A673 (cell line): ENCODE results near the gene CABLES2. TPM values are rescaled to one million over a fixed set of nuclear protein-coding genes. Genes with fewer than 3 reads are reported as not detected.

ENCODE experiments used
- BruUV-seq: library from RNA; stranded (reverse); fragments of 400-500 nt; replicated peaks from 2 replicates; lab custom pipeline; 2021; lab: Mats Ljungman, UMichigan
- CTCF ChIA-PET: fragments of 300-600 bp; sonication (Branson Sonifier 250); formaldehyde crosslinking; loops from one replicate; lab custom pipeline; 2022; ENCODE audit warnings: antibody characterized with exemption; lab: Charles Lee
- POLR2A ChIA-PET: fragments of 300-600 bp; sonication (Branson Sonifier 250); formaldehyde crosslinking; loops from one replicate; lab custom pipeline; 2022; ENCODE audit warnings: antibody characterized with exemption; ENCODE audit not compliant: low non-redundant PET; lab: Charles Lee
- DNase-seq: peaks from one replicate; pipeline ENCODE4 v3.0.0-alpha.2; 2015; ENCODE audit warnings: low spot score
- H3K27ac ChIP-seq: fragments of 200-600 bp; sonication (generic); 2 replicates; pipeline ENCODE4 v1.5.1; 2016; ENCODE audit warnings: mixed run types, low read depth, mild to moderate bottlenecking, mixed read lengths, antibody characterized with exemption, low read length; ENCODE audit not compliant: poor library complexity, severe bottlenecking
- H3K27me3 ChIP-seq: fragments of 200-600 bp; sonication (generic); replicated peaks from 2 replicates; pipeline ENCODE4 v1.6.1; 2017; ENCODE audit warnings: mixed run types, low read depth, mild to moderate bottlenecking, mixed read lengths, antibody characterized with exemption, low read length; ENCODE audit not compliant: insufficient read depth, poor library complexity
- H3K36me3 ChIP-seq: fragments of 200-600 bp; sonication (generic); 2 replicates; pipeline ENCODE4 v1.6.1; 2016; ENCODE audit warnings: mixed run types, mild to moderate bottlenecking, mixed read lengths, antibody characterized with exemption, low read length; ENCODE audit not compliant: insufficient read depth, poor library complexity, severe bottlenecking
- H3K4me1 ChIP-seq: fragments of 200-600 bp; sonication (generic); 2 replicates; pipeline ENCODE4 v1.6.1; 2017; ENCODE audit warnings: mixed run types, mild to moderate bottlenecking, mixed read lengths, antibody characterized with exemption, low read length; ENCODE audit not compliant: insufficient read depth, poor library complexity, severe bottlenecking
- H3K4me3 ChIP-seq: fragments of 200-600 bp; sonication (generic); 2 replicates; pipeline ENCODE4 v1.5.1; 2016; ENCODE audit warnings: low read depth, mixed run types, mild to moderate bottlenecking, mixed read lengths, low read length; ENCODE audit not compliant: poor library complexity, severe bottlenecking
- H3K9me3 ChIP-seq: fragments of 200-600 bp; sonication (generic); 2 replicates; pipeline ENCODE4 v1.6.1; 2016; ENCODE audit warnings: mixed run types, low read depth, mild to moderate bottlenecking, mixed read lengths, antibody characterized with exemption, low read length; ENCODE audit not compliant: poor library complexity, severe bottlenecking
- CTCF ChIP-seq: fragments of 300-800, 200-600 bp; sonication (generic); conservative IDR thresholded peaks from 2 replicates; pipeline ENCODE4 v1.5.1; 2017; ENCODE audit warnings: low read depth, mild to moderate bottlenecking, antibody characterized with exemption, low read length, moderate library complexity, mixed read lengths
- EZH2 ChIP-seq: fragments of 200-600 bp; sonication (generic); IDR thresholded peaks from 2 replicates; pipeline ENCODE4 v1.6.1; 2017; ENCODE audit warnings: borderline replicate concordance, low read depth, mild to moderate bottlenecking, mixed read lengths, antibody characterized with exemption, low read length; ENCODE audit not compliant: poor library complexity, severe bottlenecking
- intact Hi-C: fragments of 100-400 bp; cut with micrococcal nuclease; formaldehyde crosslinking; loops from one replicate; pipeline ENCODE4 v1.10.0; 2022; ENCODE audit not compliant: unreplicated experiment
- total RNA-seq: library from RNA; stranded (reverse); gene quantifications from 2 replicates; pipeline ENCODE4 v1.2.3, GENCODE V29; 2021

CABLES2 gene
- total RNA-seq, 1 experiment from 2014 or later = 11.8 TPM

GRCh38 chr20:62359043-62359490 is 48.0 kb downstream of the CABLES2 start:
- TF ChIP-seq CTCF (no peak), EZH2 (no peak)
- no peak for DNase-seq
- Histone ChIP-seq H3K27me3 (no peaks in the 10 kb centered on the region), H3K4me1 (no peaks in the 10 kb centered on the region), H3K9me3 (no peaks in the 10 kb centered on the region), H3K27ac (no peak overlapping the region), H3K36me3 (no peaks in the 10 kb centered on the region), H3K4me3 (no peak overlapping the region)
- ChIA-PET CTCF (no interaction called here), POLR2A (no interaction called here)
- intact Hi-C loops = no loop called here
- BruUV-seq = no TSS peak

DNA sequence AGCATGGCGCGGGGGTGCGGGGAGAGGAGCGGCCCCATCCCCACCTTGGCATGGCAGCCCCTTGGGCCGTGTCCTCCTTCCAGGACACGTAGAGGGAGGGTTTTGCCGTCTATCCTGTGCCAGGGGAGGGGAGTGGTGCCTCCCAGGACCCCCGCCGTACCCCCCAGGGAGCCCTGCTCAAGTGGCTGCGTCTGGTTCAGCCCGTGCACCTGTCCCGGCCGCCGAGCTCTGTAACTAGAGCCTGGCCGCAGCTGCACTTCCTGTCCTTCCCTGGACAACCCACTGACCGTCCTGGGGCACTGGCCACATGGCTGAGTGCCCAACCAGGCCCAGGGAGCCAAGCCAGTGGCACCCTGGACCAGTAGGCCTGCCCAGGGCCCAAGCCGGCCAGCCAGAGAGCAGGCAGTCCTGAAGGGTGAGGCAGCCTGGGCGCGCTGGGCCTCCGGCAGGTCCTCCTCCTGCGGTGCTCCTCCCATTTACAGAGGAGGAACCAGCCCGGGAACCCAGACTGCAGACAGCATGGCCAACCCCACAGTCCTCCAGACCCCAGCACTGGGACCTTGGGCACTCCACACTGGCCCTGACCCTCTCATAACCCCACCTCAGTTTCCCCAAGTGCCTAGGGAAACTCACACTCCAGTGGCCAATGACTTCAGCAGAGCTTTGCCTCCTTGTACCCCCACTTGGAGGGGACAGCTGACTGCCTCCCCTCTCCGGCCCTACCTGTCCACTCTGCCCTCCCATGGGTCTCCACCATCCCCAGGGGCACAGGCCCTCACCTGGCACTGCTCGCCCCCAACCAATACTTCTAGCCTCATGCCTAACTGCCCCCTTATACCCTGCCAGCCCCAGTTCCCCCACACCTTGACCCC is 48.7 kb downstream of the CABLES2 start:
- POLR2A ChIA-PET = no interaction called here
- BruUV-seq = no TSS peak
- intact Hi-C loops = no loop called here

DNA sequence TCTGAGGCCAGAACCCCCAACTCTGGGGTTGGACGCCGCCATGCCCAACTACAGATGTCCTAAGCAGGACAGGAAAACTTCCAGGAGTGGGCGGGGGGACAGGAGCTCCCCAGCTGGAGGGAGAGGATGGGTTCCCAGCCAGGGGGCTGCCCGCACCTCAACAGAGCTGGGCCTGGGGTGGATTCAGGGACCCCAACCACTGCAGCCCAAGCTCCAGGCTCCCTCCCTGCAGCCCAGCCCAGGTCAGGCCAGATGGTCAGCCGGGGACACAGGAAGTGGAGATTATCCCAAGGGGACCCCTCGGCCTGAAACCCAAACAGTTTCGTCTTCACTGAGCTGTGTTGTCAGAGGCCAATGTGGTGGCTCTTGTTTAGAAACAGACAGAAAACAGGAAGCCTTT is 49.4 kb downstream of the CABLES2 start:
- Histone ChIP-seq H3K36me3 (no peaks in the 10 kb centered on the region), H3K9me3 (no peaks in the 10 kb centered on the region), H3K4me1 (no peaks in the 10 kb centered on the region), H3K27ac (no peak overlapping the region), H3K27me3 (no peaks in the 10 kb centered on the region), H3K4me3 (no peak overlapping the region)
- ChIA-PET CTCF (no interaction called here), POLR2A (no interaction called here)
- intact Hi-C loops = no loop called here
- TF ChIP-seq EZH2 (no peak), CTCF (no peak)
- DNase-seq = no peak
- no TSS peak for BruUV-seq

More for the DNA sequence above, 48.7 kb downstream of the CABLES2 start:
- Histone ChIP-seq H3K27ac (no peak overlapping the region), H3K4me1 (no peaks in the 10 kb centered on the region), H3K4me3 (no peak overlapping the region), H3K36me3 (no peaks in the 10 kb centered on the region), H3K9me3 (no peaks in the 10 kb centered on the region), H3K27me3 (no peaks in the 10 kb centered on the region)
- CTCF ChIA-PET = no interaction called here
- TF ChIP-seq EZH2 (no peak), CTCF (no peak)
- no peak for DNase-seq
